GM18526 (cell line): ENCODE data around the gene COL2A1.

Experiments
- POLR2A ChIP-seq: IDR thresholded peaks from 3 replicates; pipeline ENCODE4 v1.6.1; 2011; ENCODE audit not compliant: insufficient read length; ENCODE audit errors: extremely low read depth

Gene COL2A1

DNA sequence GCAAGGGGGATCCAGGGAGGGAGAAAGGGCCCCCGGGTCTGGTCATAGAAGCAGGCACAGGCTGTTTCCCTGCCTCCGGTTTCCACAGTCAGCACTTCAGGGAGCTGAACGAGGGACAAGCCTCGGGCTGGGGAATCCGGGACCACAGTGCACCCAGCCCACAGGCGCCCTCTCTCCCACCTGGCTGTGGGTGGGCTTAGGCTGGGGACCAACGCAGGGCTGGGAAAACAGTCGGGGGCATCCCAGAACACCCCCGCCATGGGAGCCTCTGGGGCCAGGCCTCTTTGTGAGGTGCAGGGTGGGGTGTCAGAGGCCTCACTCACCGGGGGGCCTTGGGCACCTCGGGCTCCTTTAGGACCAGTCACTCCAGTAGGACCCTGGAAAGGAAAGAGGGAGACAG is 24.6 kb downstream of the COL2A1 start:
- TF ChIP-seq POLR2A = no peak

DNA sequence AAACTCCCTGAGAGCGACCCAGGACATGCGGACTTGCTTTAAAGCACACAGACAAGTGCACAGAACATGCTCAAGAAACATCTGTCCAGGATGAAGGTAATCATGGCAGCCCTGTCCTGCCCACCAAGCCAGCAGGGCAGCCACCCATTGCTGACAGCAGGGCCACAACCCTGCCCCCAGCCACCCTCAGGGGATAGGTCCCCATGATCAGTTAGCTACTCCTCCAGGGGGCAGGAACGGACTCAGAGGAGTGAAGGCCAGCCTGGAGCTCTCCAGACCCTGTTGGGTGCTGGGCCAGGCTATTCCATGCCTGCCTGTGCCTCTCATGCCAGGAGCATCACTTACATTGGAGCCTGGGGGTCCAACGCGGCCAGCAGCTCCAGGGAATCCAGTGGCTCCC is 25.1 kb downstream of the COL2A1 start:
- no peak for TF ChIP-seq POLR2A

DNA sequence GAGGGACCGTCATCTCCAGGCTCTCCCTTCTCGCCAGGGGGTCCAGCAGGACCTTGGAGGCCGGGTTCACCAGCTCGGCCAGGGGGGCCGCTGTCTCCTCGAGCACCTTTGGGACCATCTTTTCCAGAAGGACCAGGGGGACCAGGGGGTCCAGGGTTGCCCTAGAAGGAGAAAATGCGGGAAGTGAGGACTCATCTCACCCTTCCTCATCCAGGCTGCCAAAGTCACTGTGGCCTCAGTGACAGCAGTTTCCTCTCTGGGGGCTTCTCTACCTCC is 25.7 kb downstream of the COL2A1 start:
- no peak for TF ChIP-seq POLR2A

DNA sequence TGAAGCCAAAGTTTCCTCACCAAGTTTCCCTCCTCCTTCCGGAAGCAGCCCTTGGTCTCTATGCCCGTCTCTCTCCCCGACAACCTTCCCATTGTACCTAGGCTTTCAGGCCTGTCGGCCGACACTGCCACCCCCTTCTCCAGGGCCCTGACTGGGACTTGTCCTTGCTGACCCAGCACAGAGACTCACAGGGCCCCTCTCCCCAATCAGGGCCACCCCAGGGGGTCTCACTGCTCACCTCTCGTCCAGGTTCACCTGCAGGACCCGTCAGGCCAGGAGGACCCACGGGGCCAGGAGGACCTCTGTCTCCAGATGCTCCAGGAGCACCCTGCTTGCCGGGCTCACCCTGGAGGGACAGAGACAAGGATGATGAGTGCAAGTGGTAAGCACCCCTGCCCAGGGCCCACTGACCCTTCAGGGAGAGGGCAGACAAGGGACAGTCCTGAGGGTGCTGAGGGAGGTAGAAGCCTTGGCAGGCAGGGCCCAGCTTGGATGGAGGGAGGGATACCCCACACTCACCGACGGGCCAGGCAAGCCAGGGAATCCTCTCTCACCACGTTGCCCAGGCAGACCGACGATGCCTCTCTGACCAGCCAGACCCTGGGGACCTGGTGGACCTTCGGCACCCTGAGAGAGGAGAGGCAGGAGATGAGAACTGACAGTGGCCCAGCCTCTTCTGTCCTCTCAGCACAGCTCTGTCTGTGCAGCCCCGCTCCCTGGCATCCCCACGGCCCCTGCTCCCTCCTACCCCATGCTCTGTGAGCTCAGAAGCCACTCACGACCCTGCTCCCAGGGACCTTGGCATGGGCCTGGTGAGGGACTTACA is 26.3 kb downstream of the COL2A1 start:
- TF ChIP-seq POLR2A = no peak

DNA sequence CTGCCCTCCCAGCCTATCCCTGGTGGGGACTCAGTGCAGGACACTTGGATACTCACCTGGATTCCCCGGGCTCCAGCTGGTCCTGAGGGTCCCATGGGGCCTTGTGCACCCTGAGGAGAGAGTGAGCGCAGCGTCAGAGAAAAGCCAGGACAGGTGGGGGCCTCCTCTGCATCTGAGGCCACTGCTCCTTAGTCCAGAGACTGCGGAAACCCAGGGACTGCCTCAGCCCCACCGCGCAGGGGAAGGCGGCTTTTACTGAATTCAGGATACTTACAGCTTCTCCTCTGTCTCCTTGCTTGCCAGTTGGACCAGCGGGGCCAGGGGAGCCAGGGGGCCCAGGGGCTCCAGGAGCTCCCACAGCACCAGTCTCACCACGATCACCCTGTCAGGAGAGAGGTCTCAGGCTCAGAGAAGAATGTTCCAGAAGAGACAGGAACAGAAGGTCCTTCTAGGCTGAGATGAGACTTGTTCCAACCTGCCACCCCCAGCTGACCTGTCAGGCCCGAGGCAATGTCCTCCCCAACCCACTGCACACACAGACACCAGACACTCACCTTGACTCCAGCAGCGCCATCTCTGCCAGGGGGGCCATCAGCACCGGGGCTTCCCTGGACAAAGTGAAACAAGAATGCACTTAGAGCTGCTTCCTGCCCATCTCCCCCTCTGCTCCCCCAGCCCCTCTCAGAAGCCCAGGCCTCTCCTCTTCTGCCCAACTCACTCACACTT is 27.1 kb downstream of the COL2A1 start:
- TF ChIP-seq POLR2A = no peak

DNA sequence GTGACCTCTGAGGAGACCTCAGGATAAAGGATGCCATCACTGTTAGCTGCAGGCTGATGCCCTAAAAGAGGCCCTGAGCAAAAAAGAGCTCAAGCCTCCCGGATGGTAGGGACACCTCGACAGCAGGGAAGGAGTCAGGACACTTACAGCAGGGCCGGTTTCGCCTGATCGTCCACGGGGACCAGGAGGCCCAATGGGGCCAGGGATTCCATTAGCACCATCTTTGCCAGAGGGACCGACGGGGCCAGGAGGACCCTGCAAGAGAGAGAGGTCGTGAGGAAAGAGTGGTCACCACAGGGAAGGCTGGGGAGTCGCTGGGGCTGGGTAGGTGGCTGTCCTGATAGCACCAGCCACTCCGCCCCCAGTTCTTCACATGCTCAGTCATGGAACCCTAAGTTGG is 28.5 kb downstream of the COL2A1 start:
- TF ChIP-seq POLR2A = no peak

DNA sequence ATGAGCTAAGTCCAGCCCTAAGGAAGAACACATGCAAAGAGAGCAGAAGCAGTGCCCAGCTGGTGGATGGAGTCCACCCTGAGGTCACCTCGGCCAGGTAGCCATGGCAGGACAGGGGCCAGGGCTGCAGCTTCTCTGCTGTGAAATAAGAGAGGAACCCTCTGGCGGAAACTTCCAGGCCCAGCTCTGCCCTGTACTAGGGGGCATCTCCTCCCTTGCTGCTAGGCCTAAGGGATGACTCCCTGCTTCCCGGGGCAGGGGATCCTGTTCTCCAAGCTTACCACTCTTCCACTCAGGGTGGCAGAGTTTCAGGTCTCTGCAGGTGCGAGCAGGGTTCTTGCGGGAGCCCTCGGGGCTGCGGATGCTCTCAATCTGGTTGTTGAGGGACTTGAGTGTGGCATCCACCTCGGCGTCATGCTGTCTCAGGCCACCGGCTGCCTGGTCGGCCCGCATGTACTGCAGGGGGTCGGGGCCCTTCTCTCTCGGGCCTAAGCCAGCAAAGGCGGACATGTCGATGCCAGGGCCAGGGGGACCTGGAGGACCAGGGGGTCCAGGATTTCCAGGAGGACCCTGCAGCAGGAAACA is 29.1 kb downstream of the COL2A1 start:
- no peak for TF ChIP-seq POLR2A

DNA sequence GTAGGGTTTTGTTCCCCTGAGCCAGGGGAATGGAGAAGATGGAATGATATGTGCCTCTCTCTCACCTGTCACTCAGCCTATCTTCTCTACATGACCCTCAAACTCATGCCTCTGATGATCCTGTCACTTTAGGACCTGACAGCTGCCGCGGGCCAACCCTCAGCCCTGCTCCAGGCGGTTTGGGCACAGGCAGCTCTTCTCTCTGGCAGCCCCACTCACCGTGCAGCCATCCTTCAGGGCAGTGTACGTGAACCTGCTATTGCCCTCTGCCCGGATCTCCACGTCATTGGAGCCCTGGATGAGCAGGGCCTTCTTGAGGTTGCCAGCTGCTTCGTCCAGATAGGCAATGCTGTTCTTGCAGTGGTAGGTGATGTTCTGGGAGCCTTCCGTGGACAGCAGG is 30.4 kb downstream of the COL2A1 start:
- TF ChIP-seq POLR2A = no peak

DNA sequence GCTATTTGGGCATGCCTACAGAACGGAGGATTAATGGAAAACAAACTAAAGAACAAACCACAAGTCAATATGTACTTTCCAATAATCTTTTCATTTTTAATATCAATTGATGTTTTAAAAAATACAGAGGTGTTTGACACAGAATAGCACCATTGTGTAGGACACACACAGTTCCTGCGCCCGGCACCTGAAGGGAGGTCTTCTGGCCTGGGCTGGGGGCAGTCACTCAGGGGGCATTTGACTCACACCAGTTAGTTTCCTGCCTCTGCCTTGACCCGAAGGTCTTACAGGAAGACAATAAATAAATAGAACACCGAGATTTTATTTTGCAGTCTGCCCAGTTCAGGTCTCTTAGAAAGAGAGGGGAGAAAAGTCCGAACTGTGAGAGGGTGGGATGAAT is 31.4 kb downstream of the COL2A1 start:
- no peak for TF ChIP-seq POLR2A

DNA sequence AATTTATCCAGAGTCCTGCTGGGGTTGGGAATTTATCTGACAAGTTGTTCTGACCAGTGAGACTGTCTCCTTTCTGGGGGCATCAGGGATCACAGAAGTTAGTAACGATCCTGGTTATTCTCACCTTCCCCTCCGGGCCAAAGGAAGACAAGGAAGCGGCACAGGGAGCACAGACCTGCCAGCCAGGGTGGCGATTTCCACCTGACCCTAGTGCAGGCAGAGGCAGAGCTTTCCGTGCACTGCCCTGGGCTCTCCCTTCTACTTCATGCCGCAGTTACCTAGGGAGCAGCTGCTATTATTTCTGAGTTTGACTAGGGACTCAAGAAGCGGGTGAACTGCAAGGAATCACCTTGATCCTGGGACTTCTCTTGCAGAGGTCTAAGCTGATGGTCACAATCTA is 33.4 kb downstream of the COL2A1 start:
- TF ChIP-seq POLR2A = no peak

DNA sequence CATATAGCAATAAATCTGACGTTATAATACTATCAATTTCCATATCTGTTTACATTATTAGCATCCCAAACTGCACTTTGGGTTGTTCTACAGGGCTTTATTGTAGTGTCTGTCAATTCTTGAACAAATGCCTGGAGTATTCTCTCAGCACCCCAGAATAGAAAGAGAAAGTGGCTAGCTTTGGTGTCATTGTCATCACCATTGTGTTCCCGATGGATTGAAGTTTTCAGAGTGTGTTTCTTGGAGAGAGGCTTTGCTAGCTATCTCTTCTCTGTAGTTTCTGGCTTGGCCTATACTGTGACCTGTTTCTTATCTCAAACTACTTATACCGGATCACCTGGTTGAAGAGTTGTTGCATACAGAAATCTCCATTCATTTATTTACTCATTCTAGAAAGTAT is 34.4 kb downstream of the COL2A1 start:
- no peak for TF ChIP-seq POLR2A

DNA sequence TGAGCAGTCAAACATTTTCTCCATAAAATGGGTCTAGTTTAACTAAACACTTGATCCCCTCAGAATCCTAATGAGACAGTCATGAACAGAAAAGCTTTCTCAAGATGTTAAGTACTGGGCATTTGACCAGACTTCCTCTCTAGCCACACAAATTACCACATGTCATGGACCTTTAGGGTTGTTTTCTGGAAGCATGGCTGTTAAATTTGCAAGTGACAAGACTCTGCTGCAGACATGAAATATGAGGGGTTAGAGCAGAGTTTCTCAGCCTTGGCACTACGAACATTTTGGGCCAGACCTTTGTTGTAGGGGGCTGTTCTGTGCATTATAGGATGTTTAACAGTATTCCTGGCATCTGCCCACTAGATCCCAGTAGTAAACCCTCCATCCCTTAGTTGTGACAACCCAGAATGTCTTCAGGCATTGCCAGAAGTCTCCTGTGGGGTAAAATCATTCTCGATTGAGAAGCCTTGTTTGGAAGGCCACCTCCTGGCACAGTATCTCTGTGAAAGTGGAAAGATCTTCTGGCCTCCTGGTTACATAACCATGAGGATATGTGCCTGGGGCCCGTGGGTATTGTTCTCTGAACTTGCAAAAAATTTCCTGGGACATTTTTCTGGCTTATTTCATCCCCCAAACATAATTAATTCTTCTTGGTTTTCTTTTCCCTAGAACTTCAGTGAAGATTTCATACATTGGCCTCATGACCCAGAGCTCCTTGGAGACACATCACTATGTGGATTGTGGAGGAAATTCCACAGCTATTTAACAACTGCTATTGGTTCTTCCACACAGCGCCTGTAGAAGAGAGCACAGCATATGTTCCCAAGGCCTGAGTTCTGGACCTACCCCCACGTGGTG is 36.6 kb downstream of the COL2A1 start:
- no peak for TF ChIP-seq POLR2A

DNA sequence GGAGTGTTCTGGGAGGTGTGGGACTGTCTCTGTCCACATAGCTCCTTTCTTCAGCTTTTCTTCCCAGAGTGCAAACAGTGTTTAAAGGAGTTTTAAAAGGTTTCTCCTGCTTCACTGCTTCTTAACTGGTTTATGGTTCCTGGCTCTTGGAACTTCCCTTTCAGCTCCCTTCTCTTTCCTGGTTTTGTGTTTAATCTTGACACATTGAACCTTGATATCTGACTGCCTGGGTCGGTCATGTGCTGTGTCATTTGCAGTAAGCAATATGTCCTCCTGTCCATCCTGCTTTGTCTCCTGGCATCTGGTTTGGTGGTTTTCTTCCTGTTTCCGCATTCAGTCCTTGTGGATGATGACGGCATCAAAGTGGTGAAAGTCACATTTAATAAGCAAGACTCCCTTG is 38.7 kb downstream of the COL2A1 start:
- no peak for TF ChIP-seq POLR2A

DNA sequence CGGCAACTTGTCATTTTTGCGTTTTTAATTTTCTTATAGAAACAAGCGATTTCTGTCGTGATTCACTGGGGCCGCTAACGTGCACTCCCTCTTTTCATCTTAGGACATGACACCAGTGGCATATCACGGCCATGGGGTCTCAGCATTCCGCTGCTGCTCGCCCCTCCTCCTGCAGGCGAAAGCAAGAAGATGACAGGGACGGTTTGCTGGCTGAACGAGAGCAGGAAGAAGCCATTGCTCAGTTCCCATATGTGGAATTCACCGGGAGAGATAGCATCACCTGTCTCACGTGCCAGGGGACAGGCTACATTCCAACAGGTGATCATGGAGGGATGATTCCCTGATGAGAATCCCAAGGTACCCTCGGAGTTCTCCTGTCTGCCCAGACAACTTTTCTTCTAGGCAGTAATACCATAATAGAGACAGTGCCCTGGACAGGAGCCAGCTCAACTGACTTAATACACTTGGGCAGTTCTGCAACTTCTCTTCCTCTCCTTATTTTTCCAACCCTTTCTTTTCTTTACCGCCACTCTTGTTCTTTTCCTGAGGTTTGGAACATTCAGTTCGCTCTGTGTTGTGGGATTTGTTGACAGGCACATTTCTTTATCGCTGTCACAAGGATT is 40.1 kb downstream of the COL2A1 start:
- no peak for TF ChIP-seq POLR2A

DNA sequence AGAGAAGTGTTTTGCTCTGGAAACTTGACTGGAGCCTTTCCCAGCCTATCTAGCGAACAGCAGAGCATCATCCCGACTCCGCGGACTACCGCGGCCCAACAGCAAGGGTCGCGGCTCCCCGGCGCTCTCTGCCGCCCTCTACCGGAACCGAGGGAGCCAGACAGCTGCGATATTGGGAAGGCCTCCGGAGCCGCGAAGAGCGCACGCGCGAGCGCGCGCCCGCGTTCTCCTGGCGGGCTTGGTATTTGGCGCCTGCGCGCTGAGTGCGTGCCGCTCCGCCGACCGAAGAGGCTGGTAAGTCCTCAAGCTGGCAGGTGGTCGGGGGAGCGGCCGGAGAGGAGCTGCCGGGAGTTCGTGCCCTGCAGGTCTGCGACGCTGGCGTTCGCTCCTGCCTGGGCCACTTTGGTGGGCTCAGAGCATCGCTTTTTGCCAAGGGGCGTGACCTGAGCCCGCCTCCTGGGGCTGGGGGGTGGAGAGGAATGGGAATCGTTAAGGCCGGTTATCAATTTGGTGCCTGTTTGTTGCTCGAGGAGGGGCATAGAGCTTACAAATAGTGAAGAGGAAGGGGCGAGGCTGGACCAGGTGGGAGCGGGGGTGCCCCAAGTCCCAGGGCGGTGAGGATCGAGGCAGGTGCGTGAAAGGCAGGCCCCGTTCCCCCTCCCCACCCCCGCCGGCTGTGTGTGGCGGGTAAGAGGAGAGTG is 40.8 kb downstream of the COL2A1 start, which contains the start of gene TMEM106C:
TMEM106C (plus strand) TSS at position 257 of the 701 bp plus-strand sequence. CDS start 641 bp downstream, outside the sequence.
- peak; percentile 51 for TF ChIP-seq POLR2A

DNA sequence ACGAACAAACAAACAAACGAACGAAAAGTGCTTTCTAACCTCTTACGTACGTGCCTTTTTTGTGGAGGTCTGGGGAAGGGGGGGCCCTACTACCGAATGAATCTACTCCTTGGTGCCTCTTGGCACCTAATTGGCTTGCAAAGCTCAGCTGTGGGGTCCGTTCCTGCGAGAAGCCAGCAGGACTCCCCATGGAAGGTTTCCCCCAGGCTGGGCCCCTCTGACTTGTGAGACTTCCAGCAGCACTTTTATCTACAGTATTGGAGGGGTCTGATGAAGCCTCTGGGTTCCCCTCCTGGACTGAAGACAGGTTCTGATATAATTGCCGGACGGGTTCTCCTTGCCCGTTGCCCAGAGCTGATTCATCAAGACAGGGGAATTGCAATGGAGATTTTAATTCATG is 42.1 kb downstream of the COL2A1 start:
- TF ChIP-seq POLR2A = no peak
